ENCODE measurements around the gene NPIPA1. TPM values are rescaled to one million over a fixed set of nuclear protein-coding genes. Genes with fewer than 3 reads are reported as not detected.
A peak's percentile ranks its signal among the peaks of the same experiment; 100 is the strongest.
"Not testable (repeated sequence)": the region's sequence is repeated elsewhere in the genome, so short reads cannot be mapped to it uniquely, and the experiment has no call there.

The NPIPA1 gene
- total RNA-seq, result 10 to 100 TPM; 52.2 to 56.3 TPM
- long read RNA-seq, partial matches to known transcripts, result 6 of 11 reads
- long read RNA-seq, other reads (novel, unspliced or antisense), result 5 of 11 reads

DNA sequence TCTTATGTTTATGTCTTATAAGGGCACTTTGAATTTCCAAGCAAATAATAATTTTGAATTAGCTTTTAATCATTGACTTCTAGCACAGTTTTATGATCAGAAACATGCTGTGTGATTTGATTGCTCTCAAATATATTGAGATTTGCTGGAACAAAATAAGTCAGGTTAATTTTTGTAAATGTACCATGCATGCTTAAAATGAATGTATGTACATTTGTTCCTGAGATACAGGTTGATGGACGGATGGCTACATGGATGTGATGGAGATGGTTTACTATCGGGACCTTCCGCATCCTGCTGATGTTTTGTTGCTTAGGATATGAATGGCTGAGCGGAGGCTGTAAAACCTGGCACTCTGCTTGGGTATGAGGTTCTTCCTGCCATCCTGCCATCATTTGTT is at the start of gene NPIPA1:
Gene NPIPA1 (plus strand): TSS at position 301 of the 400 bp plus-strand sequence. CDS start 0 bp downstream, at position 301.
- ATAC-seq; intact Hi-C loops (cut with DNase I); DNase-seq: not testable (repeated sequence)

DNA sequence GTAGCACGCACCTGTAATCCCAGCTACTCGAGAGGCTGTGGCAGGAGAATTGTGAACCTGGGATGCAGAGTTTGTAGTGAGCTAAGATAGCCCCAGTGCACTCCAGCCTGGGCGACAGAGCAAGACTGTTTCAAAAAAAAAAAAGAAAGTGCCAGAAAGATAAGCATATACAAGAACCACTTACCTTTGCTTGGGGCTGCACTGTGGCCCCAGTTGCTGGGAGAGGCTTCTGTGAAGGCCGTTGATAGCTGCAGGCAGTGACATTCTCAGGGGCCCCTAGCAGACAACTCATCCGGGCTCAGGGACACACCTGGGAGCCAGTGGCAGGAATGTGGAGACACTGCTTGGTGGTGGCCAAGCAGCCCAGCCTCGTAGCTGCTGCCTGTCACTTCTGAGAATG is 45.1 kb upstream of the NPIPA1 start:
- intact Hi-C loops (cut with DNase I); DNase-seq; ATAC-seq: not testable (repeated sequence)

GRCh38 chr16:14895382-14895781 is 41.9 kb upstream of the NPIPA1 start:
- DNase-seq; ATAC-seq; intact Hi-C loops (cut with DNase I): not testable (repeated sequence)

DNA sequence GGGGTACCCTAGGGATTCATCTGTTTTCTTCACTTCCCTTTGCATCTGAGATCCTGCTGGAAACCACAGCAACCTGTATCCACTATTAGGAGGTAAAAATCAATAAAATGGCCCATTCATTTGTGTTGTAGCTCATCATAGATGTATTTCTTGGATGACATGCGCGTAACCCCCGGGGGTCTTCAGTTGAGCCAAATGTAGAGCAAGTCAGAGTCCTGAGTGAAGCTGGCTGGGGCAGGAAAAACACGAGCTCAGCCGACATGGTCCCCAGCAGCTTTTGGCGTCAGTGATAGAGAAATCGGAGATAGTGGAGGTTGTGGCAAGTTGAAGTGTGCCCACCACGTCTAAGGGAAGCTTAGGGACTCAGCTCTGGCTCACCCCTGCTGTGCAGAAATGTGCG is 41.2 kb upstream of the NPIPA1 start:
- intact Hi-C loops (cut with DNase I); ATAC-seq; DNase-seq: not testable (repeated sequence)

DNA sequence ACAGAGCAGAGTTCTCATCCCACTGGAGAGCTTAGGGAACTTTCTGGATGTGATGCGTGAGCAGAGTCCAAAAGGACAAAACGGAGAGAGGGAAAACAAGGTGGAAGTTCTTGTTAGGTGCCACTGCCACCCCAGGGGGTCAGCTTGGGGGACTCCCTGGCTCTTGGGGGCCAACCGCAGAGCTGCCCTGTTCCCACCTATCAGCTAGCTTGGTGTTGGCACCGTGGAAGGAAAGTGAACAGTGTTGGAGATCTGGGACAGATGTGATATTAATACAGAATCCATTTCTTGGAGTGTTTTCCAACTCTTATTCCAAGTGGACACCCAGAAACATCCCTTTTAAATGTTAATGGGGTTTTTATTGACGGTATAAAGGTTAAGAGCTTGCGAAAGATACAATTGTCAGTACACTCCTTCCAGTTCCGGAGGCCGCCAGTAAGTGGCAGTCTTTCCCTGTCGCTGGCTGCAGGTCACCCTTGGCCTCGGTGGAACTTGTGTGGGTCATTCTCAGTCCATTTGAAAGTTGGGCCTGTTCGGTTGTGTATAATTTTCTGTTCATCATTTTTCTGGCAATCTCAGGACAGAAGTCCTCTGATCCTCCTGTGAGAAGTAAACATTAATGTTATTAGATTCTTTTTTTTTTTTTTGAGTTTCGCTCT is 40.1 kb upstream of the NPIPA1 start:
- intact Hi-C loops (cut with DNase I); DNase-seq: not testable (repeated sequence)
- peak in 1 of 2 donors; percentile 42 for ATAC-seq

DNA sequence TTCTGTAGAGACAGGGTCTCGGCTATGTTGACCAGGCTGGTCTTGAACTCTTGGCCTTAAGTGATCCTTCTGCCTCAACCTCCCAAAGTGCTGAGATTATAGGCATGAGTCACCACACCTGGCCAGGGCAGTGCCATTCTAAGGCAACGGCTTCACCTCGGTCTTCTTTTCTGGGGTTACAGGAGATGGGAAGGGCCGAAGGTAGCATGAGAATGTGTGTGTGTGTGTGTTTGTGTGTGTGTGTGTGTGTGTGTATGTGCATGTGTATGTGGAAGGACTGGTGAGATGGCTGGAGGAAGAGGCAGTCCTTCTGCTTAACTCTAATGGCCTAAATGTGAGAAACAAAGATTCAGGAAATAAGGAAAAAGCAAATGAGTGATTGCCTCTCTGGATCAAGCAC is 39.1 kb upstream of the NPIPA1 start:
- DNase-seq; ATAC-seq; intact Hi-C loops (cut with DNase I): not testable (repeated sequence)

DNA sequence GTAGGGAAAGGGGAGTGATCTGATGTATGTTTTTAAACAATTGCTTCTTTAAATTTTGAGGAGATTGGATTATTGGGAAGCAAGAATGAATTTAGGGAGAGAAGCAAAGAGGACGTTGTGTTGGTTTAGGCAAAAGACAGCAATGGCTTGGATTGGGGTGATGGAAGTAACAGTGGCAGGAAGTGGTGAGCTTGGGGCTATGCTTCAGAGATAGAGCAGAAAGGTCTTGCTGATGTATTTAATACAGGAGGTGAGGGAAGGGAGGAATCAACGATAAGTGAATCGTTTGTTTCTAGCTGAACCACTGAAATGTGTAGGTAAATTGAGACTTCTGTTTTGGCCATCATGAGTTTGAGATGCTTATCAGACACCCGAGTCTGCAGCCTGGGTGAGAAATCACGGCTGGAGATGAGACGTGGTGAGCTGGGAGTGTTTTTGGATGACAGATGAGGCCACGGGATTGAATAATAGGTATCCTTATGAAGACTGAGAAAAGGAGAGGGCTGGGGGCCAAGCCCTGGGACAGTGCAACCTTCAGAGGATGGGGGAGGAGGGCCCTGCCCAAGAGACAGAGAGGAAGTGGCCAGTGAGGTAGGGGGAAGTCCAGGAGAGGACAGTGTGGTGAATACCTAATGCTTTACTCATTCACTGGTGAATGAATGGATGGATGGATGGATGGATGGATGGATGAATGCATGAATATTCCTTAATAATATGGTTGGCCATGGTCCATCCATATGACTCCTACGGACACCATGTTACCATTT is 33.9 kb upstream of the NPIPA1 start:
- DNase-seq; ATAC-seq; intact Hi-C loops (cut with DNase I): not testable (repeated sequence)

DNA sequence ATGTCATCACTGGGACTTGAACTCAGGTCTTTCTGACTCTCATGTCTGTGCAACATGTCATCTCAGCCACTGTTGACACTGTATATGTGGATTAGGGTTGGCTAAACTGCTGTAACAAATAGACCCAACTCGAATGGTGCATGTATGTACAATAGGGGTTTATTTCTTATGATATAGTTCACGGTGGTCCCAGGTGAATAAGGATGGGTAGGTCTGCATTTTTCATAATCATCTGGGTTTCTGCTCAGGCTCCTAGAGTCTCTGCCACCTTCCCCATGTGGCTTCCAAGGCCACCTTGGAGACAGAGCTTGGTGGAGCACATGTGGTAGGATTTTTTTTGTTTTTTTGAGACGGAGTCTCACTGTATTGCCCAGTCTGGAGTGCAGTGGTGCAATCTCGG is 27.5 kb upstream of the NPIPA1 start:
- DNase-seq; intact Hi-C loops (cut with DNase I): not testable (repeated sequence)
- ATAC-seq, result peak in 1 of 2 donors; percentile 80

GRCh38 chr16:14910833-14911629 is 26.2 kb upstream of the NPIPA1 start:
- DNase-seq; intact Hi-C loops (cut with DNase I): not testable (repeated sequence)
- peak; percentile 89 to 92 for ATAC-seq

DNA sequence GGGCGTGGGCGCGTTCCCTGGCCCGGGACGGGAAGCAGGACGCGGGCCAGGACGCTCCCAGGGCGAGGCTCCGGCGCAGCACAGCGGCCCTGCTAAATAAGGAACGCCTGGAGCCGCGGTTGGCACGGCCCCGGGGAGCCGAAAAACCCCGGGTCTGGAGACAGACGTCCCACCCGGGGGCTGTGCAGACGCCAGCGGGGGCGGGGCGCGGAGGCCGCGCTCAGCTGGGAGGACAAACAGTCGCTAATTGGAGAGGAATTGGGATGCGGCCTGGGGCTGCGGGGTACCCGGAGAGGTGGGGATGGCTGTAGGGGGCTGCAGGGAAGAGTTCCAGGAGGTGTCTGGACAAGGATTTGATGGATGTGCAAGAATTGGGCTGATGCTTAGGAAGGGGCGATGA is 25.3 kb upstream of the NPIPA1 start:
- intact Hi-C loops (cut with DNase I); ATAC-seq: not testable (repeated sequence)
- DNase-seq, result peak; percentile 77

- intact Hi-C loops (cut with DNase I), result not testable (repeated sequence)
These were observed 24.7 kb upstream of the NPIPA1 start for GRCh38 chr16:14912588-14912987.

GRCh38 chr16:14918504-14918903 is 18.7 kb upstream of the NPIPA1 start:
- intact Hi-C loops (cut with DNase I); ATAC-seq: not testable (repeated sequence)
- peak; percentile 16 for DNase-seq

More at GRCh38 chr16:14912588-14912987, 24.7 kb upstream of the NPIPA1 start:
- DNase-seq, ATAC-seq: not testable (repeated sequence)

DNA sequence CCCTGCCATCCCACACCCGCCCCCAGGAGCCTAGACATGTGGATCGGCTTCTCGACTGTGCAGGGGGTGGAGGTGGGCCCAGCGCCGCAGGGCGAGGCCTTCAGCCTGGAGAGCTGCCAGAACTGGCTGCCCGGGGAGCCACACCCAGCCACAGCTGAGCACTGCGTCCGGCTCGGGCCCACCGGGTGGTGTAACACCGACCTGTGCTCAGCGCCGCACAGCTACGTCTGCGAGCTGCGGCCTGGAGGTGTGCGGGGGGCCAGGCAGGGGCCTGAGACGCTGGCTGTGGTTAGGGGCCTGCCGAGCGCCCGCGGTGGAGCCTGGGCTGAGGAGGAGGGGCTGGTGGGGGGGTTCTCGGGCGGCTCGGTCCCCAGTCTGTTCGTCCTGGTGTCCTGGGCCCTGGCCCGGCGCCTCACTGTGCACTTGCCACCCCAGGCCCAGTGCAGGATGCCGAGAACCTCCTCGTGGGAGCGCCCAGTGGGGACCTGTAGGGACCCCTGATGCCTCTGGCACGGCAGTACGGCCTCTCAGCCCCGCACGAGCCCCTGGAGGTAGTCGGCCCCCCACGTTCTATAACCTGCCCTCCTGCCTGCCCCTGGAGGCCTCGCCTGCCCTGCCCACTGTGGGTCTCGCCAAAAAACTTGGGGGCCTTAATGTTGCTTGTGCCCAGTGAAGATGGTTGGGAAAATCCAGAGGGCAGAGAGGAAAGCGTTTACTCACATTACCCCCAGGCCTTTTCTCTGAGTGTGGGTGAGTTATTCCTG is 17.2 kb upstream of the NPIPA1 start:
- peak; percentile 30 for DNase-seq

DNA sequence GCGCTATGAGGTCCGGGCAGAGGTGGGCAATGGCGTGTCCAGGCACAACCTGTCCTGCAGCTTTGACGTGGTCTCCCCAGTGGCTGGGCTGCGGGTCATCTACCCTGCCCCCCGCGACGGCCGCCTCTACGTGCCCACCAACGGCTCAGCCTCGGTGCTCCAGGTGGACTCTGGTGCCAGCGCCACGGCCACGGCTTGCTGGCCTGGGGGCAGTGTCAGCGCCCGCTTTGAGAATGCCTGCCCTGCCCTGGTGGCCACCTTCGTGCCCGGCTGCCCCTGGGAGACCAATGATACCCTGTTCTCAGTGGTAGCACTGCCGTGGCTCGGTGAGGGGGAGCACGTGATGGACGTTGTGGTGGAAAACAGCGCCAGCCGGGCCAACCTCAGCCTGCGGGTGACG is 15.0 kb upstream of the NPIPA1 start:
- intact Hi-C loops (cut with DNase I); DNase-seq; ATAC-seq: not testable (repeated sequence)

More for the DNA sequence above, 17.2 kb upstream of the NPIPA1 start:
- intact Hi-C loops (cut with DNase I); ATAC-seq: not testable (repeated sequence)

DNA sequence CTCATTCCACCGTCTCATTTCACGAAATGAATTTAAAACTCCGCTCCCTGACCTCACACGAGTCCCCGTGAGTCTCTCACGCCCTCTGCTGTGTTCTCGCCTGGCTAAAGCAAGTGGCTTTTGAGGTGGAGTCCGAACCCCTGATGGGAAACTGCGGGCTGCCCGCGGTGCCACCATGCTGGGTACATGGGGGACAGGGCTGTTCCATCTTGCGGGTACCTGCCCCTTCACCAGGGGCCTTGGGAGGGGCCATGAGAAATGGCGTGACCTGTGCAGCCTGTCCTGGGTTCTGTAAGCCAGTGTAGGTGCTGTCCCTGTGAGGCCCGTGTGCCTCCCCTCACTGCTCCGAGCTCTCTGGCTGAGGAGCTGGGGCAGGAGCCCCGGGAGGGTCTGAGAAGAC is 14.3 kb upstream of the NPIPA1 start:
- ATAC-seq; intact Hi-C loops (cut with DNase I): not testable (repeated sequence)
- DNase-seq, result peak; percentile 8

- not testable (repeated sequence) for DNase-seq, ATAC-seq
These were observed 13.7 kb upstream of the NPIPA1 start for GRCh38 chr16:14923394-14924088.

GRCh38 chr16:14924359-14924758 is 12.9 kb upstream of the NPIPA1 start:
- intact Hi-C loops (cut with DNase I); DNase-seq; ATAC-seq: not testable (repeated sequence)

More at GRCh38 chr16:14923394-14924088, 13.7 kb upstream of the NPIPA1 start:
- intact Hi-C loops (cut with DNase I), result not testable (repeated sequence)

- intact Hi-C loops (cut with DNase I); DNase-seq: not testable (repeated sequence)
- ATAC-seq, result peak in 1 of 2 donors; percentile 30
These were observed 12.3 kb upstream of the NPIPA1 start for GRCh38 chr16:14924982-14925381.
